B cell (primary cell): ENCODE results near the gene MCEE. TPM values are rescaled to one million over a fixed set of nuclear protein-coding genes. Genes with fewer than 3 reads are reported as not detected.
"Not testable (repeated sequence)": the region's sequence is repeated elsewhere in the genome, so short reads cannot be mapped to it uniquely, and the experiment has no call there.

Experiments
- ATAC-seq: fragments of 200-7000 bp; cut with Tn5 transposase; one replicate; pipeline ENCODE4 v1.10.0; 2021; ENCODE audit warnings: low read depth, mild to moderate bottlenecking, moderate number of reproducible peaks, moderate library complexity
- CTCF ChIA-PET: fragments of 350-600 bp; sonication (Branson Sonifier 250); formaldehyde crosslinking; loops from one replicate; lab custom pipeline; 2021; ENCODE audit warnings: antibody characterized with exemption, inconsistent platforms; lab: Charles Lee
- POLR2A ChIA-PET: fragments of 350-600 bp; sonication (Branson Sonifier 250); formaldehyde crosslinking; loops from one replicate; lab custom pipeline; 2021; ENCODE audit warnings: antibody characterized with exemption; lab: Charles Lee
- DNase-seq: peaks from one replicate; pipeline ENCODE4 v3.0.0; 2013
- H2AFZ ChIP-seq: 2 replicates; pipeline ENCODE4 v1.6.1; 2012; ENCODE audit warnings: mild to moderate bottlenecking, low read depth, low read length; ENCODE audit not compliant: insufficient read depth, poor library complexity, severe bottlenecking
- H3K27ac ChIP-seq, 2 donors: 1 replicate in 1 of 2; 2 replicates in 1 of 2; pipeline ENCODE4 v1.5.1; 2012 to 2013; ENCODE audit warnings: low read length in 2 of 2, mild to moderate bottlenecking in 2 of 2, moderate library complexity in 1 of 2
- H3K27me3 ChIP-seq, 4 experiments: fragments of 200-600 bp in 1 of 4; sonication (generic) in 1 of 4; replicated peaks in 1 of 4; 1 replicate in 2 of 4; 2 replicates in 2 of 4; pipeline versions ENCODE4 v1.6.1 to v1.7.0; 2013 to 2016; ENCODE audit warnings: low read length in 3 of 4, mild to moderate bottlenecking in 2 of 4, mixed read lengths in 1 of 4, moderate library complexity in 1 of 4; ENCODE audit not compliant: insufficient read depth in 4 of 4, control insufficient read depth in 3 of 4; ENCODE audit errors: control extremely low read depth in 1 of 4
- H3K36me3 ChIP-seq, 2 experiments: replicated peaks in 1 of 2; 1 replicate in 1 of 2; 2 replicates in 1 of 2; pipeline versions ENCODE4 v1.6.1 to v1.7.1; 2013; ENCODE audit warnings: low read length in 1 of 2; ENCODE audit not compliant: insufficient read depth in 2 of 2, control insufficient read depth in 1 of 2; ENCODE audit errors: control extremely low read depth in 1 of 2, extremely low read depth in 1 of 2
- H3K4me1 ChIP-seq, 2 donors: fragments of 200-600 bp in 1 of 2; sonication (generic) in 1 of 2; 1 replicate in 1 of 2; 2 replicates in 1 of 2; pipeline versions ENCODE4 v1.5.1 to v1.6.1; 2013 to 2017; ENCODE audit warnings: low read length in 2 of 2; ENCODE audit not compliant: control insufficient read depth in 2 of 2, insufficient read depth in 2 of 2
- H3K4me2 ChIP-seq: replicated peaks from 2 replicates; pipeline ENCODE3; 2012; ENCODE audit warnings: mild to moderate bottlenecking, low read depth, low read length; ENCODE audit not compliant: poor library complexity, severe bottlenecking
- H3K4me3 ChIP-seq, 5 experiments: fragments of 200-600 bp in 1 of 5; sonication (generic) in 1 of 5; 1 replicate in 3 of 5; 2 replicates in 2 of 5; pipeline versions ENCODE4 v1.5.1 to v1.7.0; 2011 to 2016; ENCODE audit warnings: low read length in 4 of 5, mild to moderate bottlenecking in 4 of 5, low read depth in 2 of 5, control low read depth in 1 of 5, moderate library complexity in 1 of 5; ENCODE audit not compliant: insufficient read depth in 1 of 5; ENCODE audit errors: control extremely low read depth in 1 of 5, extremely low read depth in 1 of 5
- H3K79me2 ChIP-seq: fragments of 200-600 bp; sonication (generic); one replicate; pipeline ENCODE4 v1.6.0; 2016; ENCODE audit warnings: low read length; ENCODE audit not compliant: control insufficient read depth, insufficient read depth
- H3K9ac ChIP-seq: fragments of 200-600 bp; sonication (generic); 2 replicates; pipeline ENCODE4 v1.6.1; 2017; ENCODE audit warnings: mild to moderate bottlenecking, low read length, moderate library complexity
- H3K9me3 ChIP-seq, 3 donors: one replicate each; pipeline versions ENCODE4 v1.6.1 to v1.7.1; 2013; ENCODE audit warnings: low read length in 2 of 3; ENCODE audit not compliant: control insufficient read depth in 2 of 3, insufficient read depth in 1 of 3; ENCODE audit errors: control extremely low read depth in 1 of 3
- H4K20me1 ChIP-seq: 2 replicates; pipeline ENCODE4 v1.6.0; 2012; ENCODE audit warnings: mild to moderate bottlenecking, low read length; ENCODE audit not compliant: insufficient read depth, control insufficient read depth, poor library complexity, severe bottlenecking
- H3K27ac Mint-ChIP-seq: one replicate; pipeline ENCODE4 v1.8.0; 2021; ENCODE audit warnings: mixed read lengths
- H3K27me3 Mint-ChIP-seq: one replicate; pipeline ENCODE4 v1.8.0; 2021; ENCODE audit warnings: mixed read lengths
- H3K4me1 Mint-ChIP-seq: one replicate; pipeline ENCODE4 v1.8.0; 2021; ENCODE audit warnings: mixed read lengths
- H3K4me3 Mint-ChIP-seq: one replicate; pipeline ENCODE4 v1.8.0; 2021; ENCODE audit warnings: mixed read lengths
- H3K9me3 Mint-ChIP-seq: one replicate; pipeline ENCODE4 v1.8.0; 2022; ENCODE audit warnings: mixed read lengths; ENCODE audit not compliant: insufficient read depth
- WGBS: methylation state at CpG from one replicate; pipeline ENCODE4 v1.1.5; 2013; ENCODE audit warnings: missing lambda C conversion rate; ENCODE audit not compliant: insufficient coverage; 5-methylcytosine and 5-hydroxymethylcytosine counted together
- intact Hi-C: fragments of 100-400 bp; cut with micrococcal nuclease; formaldehyde crosslinking; loops from one replicate; pipeline ENCODE4 v1.10.0; 2022
- polyA plus RNA-seq: library from polyadenylated mRNA; depleted of rRNA; stranded (reverse); fragments of >200 nt; gene quantifications from 2 replicates; pipeline ENCODE4 v1.2.3, GENCODE V29; 2012
- total RNA-seq, 2 donors: library from RNA; stranded (reverse); fragments of 120-200 nt in 1 of 2; gene quantifications; 1 replicate in 1 of 2; 2 replicates in 1 of 2; pipeline versions ENCODE4 v1.2.3 to v1.2.4, GENCODE V29; 2013 to 2022

MCEE gene
- total and polyA plus RNA-seq, 2 donors (not counting 1 experiment from before 2014, with no cell fraction given): 13.1 to 17.6 TPM

DNA sequence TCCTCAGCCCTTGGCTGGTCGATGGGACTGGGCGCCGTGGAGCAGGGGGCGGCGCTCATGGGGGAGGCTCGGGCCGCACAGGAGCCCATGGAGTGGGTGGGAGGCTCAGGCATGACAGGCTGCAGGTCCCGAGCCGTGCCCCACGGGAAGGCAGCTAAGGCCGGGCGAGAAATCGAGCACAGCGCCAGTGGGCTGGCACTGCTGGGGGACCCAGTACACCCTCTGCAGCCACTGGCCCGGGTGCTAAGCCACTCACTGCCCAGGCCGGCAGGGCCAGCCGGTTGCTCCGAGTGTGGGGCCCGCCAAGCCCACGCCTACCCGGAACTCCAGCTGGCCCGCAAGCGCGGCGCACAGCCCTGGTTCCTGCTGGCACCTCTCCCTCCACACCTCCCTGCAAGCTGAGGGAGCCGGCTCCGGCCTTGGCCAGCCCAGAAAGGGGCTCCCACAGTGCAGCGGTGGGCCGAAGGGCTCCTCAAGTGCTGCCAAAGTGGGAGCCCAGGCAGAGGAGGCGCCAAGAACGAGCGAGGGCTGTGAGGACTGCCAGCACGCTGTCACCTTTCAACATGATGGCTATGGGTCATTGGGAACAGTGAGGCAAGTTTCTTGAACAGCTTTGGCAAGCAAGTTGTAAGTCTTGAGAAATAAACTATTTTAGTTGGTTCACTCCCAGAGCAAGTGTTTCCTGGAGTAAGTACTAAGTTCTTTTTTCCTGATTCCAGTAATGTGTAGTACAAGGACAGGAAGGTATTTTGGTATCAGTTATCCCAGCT is 37.4 kb downstream of the MCEE start:
- H3K4me3 Mint-ChIP-seq, CTCF ChIA-PET, H2AFZ ChIP-seq, H3K9me3 ChIP-seq, H3K9ac ChIP-seq, H3K27me3 ChIP-seq, H4K20me1 ChIP-seq, H3K4me2 ChIP-seq, H3K27ac Mint-ChIP-seq, intact Hi-C loops, H3K36me3 ChIP-seq, H3K9me3 Mint-ChIP-seq, H3K4me1 Mint-ChIP-seq, H3K4me3 ChIP-seq, H3K27ac ChIP-seq, H3K4me1 ChIP-seq, DNase-seq, H3K79me2 ChIP-seq, ATAC-seq: not testable (repeated sequence)
- peaks cover 16% of the 10 kb centered on the region for H3K27me3 Mint-ChIP-seq
- POLR2A ChIA-PET: interaction anchor here (0.9 kb wide), 1 partner anchor 25 kb away, joined by 3 read pairs; no protein-coding TSS in a partner anchor
- 93% methylated on average over 27 of the region's 33 CpGs for WGBS

DNA sequence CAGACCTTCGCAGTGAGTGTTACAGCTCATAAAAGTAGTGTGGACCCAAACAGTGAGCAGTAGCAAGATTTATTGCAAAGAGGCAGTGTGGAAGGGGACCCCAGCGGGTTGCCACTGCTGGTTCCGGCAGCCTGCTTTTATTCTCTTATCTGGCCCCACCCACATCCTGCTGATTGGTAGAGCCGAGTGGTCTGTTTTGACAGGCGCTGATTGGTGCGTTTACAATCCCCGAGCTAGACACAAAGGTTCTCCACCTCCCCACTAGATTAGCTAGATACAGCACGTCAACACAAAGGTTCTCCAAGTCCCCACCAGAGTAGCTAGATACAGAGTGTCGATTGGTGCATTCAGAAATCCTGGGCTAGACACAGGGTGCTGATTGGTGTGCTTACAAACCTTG is 38.2 kb downstream of the MCEE start:
- H3K27ac ChIP-seq, ATAC-seq, H3K4me1 Mint-ChIP-seq, H4K20me1 ChIP-seq, H3K79me2 ChIP-seq, H3K36me3 ChIP-seq, H3K9ac ChIP-seq, H3K4me3 ChIP-seq, H3K4me1 ChIP-seq, H3K27me3 ChIP-seq, H3K4me2 ChIP-seq, intact Hi-C loops, H3K27ac Mint-ChIP-seq, H3K9me3 ChIP-seq, H3K4me3 Mint-ChIP-seq, H3K9me3 Mint-ChIP-seq, H2AFZ ChIP-seq, DNase-seq: not testable (repeated sequence)
- 91% methylated on average over 6 of the region's 9 CpGs for WGBS
- H3K27me3 Mint-ChIP-seq: peaks cover 25% of the 10 kb centered on the region
- ChIA-PET CTCF (interaction anchor here (1.4 kb wide), 1 partner anchor 9 kb away, joined by 5 read pairs; no protein-coding TSS in a partner anchor), POLR2A (interaction anchor here (0.9 kb wide), 1 partner anchor 24 kb away, joined by 3 read pairs; no protein-coding TSS in a partner anchor)

DNA sequence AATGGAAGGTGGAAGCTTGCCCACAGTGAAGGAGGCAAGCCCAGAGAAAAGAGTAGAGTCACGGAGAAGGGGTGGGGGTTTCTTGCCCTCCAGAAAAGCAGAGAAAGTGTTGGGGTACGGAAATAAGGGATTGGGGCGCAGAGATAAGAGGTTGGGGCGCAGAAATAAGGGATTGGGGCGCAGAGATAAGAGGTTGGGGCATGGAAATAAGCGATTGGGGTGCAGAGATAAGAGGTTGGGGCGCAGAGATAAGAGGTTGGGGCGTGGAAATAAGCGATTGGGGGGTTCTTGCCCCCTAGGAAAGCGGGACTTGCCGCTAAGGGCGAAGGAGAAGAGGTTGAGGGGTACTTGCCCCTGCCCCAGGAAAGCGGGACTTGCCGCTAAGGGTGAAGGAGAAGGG is 40.6 kb downstream of the MCEE start:
- H3K9me3 Mint-ChIP-seq, POLR2A ChIA-PET, DNase-seq, H3K4me1 Mint-ChIP-seq, CTCF ChIA-PET, H3K27ac Mint-ChIP-seq, H3K4me2 ChIP-seq, H4K20me1 ChIP-seq, H2AFZ ChIP-seq, H3K27ac ChIP-seq, H3K4me1 ChIP-seq, H3K36me3 ChIP-seq, intact Hi-C loops, H3K9me3 ChIP-seq, H3K4me3 Mint-ChIP-seq, H3K79me2 ChIP-seq, H3K27me3 ChIP-seq, H3K9ac ChIP-seq, H3K4me3 ChIP-seq, ATAC-seq: not testable (repeated sequence)
- WGBS: 89% methylated on average over 14 of the region's 14 CpGs
- H3K27me3 Mint-ChIP-seq: peaks cover 34% of the 10 kb centered on the region
